ENCODE results near the gene NR3C2. TPM values are rescaled to one million over a fixed set of nuclear protein-coding genes. Genes with fewer than 3 reads are reported as not detected.

NR3C2 gene
- total RNA-seq, 1 experiment from 2014 or later: 0.16 TPM

DNA sequence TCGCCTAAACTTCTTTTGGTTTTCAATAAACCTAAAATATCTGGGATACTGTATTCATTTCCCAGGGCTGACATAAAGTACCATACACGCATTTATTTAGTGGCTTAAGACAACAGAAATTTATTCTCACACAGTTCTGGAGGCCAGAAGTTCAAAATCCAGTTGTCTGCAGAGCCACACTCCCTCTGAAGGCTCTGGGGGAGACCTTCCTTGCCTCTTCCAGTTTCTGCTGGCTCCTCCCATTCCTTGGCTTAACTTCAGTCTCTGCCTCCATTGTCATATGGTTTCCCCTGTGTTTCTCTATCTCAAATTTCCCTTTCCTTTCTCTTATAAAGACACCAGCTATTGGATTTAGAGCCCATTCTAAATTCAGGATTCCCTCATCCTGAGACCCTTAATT, 44.4 kb downstream of the NR3C2 start:
- no peak for DNase-seq
- peaks cover 6% of the 10 kb centered on the region for H3K27me3 Mint-ChIP-seq (ENCODE audit: insufficient read depth, unreplicated experiment)
- no peaks in the 10 kb centered on the region for H3K4me1 Mint-ChIP-seq (ENCODE audit: low read depth, unreplicated experiment)
- TF ChIP-seq, protein P1, sequence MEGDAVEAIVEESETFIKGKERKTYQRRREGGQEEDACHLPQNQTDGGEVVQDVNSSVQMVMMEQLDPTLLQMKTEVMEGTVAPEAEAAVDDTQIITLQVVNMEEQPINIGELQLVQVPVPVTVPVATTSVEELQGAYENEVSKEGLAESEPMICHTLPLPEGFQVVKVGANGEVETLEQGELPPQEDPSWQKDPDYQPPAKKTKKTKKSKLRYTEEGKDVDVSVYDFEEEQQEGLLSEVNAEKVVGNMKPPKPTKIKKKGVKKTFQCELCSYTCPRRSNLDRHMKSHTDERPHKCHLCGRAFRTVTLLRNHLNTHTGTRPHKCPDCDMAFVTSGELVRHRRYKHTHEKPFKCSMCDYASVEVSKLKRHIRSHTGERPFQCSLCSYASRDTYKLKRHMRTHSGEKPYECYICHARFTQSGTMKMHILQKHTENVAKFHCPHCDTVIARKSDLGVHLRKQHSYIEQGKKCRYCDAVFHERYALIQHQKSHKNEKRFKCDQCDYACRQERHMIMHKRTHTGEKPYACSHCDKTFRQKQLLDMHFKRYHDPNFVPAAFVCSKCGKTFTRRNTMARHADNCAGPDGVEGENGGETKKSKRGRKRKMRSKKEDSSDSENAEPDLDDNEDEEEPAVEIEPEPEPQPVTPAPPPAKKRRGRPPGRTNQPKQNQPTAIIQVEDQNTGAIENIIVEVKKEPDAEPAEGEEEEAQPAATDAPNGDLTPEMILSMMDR (IDR thresholded peaks at IDR 0.05; ENCODE audit: insufficient read depth in 1 of 2, low read depth in 1 of 2, low read length in 1 of 2, severe bottlenecking in 1 of 2, unreplicated experiment in 1 of 2): no peak
- H3K4me1 ChIP-seq: no peaks in the 10 kb centered on the region
- H3K36me3 Mint-ChIP-seq (ENCODE audit: insufficient read depth, unreplicated experiment): no peaks in the 10 kb centered on the region
- no TSS peak for BruUV-seq (replicated peaks)
- ChIA-PET POLR2A (no interaction called here), CTCF (no interaction called here)
- no peak overlapping the region for H3K4me3 ChIP-seq (ENCODE audit: low read depth, low read length)
- H3K36me3 ChIP-seq (ENCODE audit: control insufficient read depth, insufficient read depth, low read length): no peaks in the 10 kb centered on the region
- no peak overlapping the region for H3K4me3 Mint-ChIP-seq (ENCODE audit: unreplicated experiment)
- H3K27ac Mint-ChIP-seq (ENCODE audit: unreplicated experiment): no peak overlapping the region
- H3K27me3 ChIP-seq (replicated peaks; ENCODE audit: control insufficient read depth, insufficient read depth, low read length): no peaks in the 10 kb centered on the region
- H3K9me3 Mint-ChIP-seq (ENCODE audit: unreplicated experiment): no peaks in the 10 kb centered on the region
- no peaks in the 10 kb centered on the region for H3K9me3 ChIP-seq
- intact Hi-C loops (cut with micrococcal nuclease; ENCODE audit: unreplicated experiment): no loop called here

DNA sequence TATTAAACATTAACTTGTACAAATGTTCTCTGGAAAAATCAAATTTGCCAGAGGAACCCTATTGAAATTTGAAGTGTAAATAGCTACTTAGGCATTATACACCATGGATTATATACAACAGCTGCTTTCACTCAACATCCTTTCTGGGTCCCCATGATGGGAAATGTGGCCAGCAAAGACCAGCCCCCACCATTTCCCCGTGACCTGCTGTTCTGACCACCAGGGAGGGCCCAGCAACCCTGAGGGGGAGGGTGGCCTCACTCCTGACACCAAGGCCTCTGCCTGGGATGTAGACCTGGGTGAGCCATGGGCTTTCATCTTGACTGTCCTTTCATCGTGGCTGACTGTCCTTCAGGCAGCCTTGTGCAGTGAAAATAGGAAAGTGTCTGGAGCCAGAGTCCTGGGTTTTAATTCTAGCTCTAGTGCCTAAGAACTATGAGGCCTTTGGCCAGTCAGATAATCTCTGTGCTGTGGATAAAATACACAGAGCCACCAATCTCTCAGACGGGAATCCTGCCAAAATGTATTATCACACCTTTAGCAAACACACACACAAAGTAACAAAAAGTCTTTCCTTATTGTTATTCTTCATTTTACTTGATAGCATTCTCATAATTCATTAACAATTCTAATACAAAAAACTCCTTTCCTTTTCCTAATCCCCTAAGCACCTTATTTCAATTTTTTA, 45.1 kb downstream of the NR3C2 start:
- no peaks in the 10 kb centered on the region for H3K27me3 ChIP-seq (replicated peaks; ENCODE audit: control insufficient read depth, insufficient read depth, low read length)
- no TSS peak for BruUV-seq (replicated peaks)
- no peaks in the 10 kb centered on the region for H3K36me3 Mint-ChIP-seq (ENCODE audit: insufficient read depth, unreplicated experiment)
- H3K36me3 ChIP-seq (ENCODE audit: control insufficient read depth, insufficient read depth, low read length): no peaks in the 10 kb centered on the region
- peaks cover 6% of the 10 kb centered on the region for H3K27me3 Mint-ChIP-seq (ENCODE audit: insufficient read depth, unreplicated experiment)
- no peaks in the 10 kb centered on the region for H3K4me1 Mint-ChIP-seq (ENCODE audit: low read depth, unreplicated experiment)
- no peaks in the 10 kb centered on the region for H3K9me3 ChIP-seq
- H3K4me3 Mint-ChIP-seq (ENCODE audit: unreplicated experiment): no peak overlapping the region
- POLR2A ChIA-PET: no interaction called here
- CTCF ChIA-PET: no interaction called here
- no peaks in the 10 kb centered on the region for H3K9me3 Mint-ChIP-seq (ENCODE audit: unreplicated experiment)
- H3K27ac Mint-ChIP-seq (ENCODE audit: unreplicated experiment): no peak overlapping the region
- H3K4me3 ChIP-seq (ENCODE audit: low read depth, low read length): no peak overlapping the region
- TF ChIP-seq, protein P1 (IDR thresholded peaks at IDR 0.05; ENCODE audit: insufficient read depth in 1 of 2, low read depth in 1 of 2, low read length in 1 of 2, severe bottlenecking in 1 of 2, unreplicated experiment in 1 of 2): no peak
- intact Hi-C loops (cut with micrococcal nuclease; ENCODE audit: unreplicated experiment): no loop called here
- no peak for DNase-seq
- no peaks in the 10 kb centered on the region for H3K4me1 ChIP-seq

DNA sequence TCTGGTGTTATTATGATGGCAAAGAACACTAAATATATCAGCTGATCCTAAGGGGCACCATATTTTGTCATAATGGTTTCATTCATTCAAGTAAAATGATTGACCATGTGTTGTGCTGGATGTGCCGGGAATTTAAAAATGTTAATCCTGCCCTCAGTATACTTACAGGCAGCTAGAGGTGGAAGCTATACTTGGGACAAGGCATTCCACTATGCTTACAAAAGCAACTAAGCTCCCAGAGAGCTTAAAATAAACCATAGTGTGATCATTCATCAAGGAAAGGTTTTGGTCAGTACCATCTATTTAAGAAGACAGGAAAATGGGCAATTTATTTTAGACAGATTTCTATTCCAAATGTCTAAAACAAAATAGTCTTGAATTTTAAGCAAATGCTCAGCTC, 46.4 kb downstream of the NR3C2 start:
- Histone ChIP-seq H3K4me1 (no peaks in the 10 kb centered on the region), H3K4me3 (ENCODE audit: low read depth, low read length) (no peak overlapping the region), H3K36me3 (ENCODE audit: control insufficient read depth, insufficient read depth, low read length) (no peaks in the 10 kb centered on the region), H3K27me3 (replicated peaks; ENCODE audit: control insufficient read depth, insufficient read depth, low read length) (no peaks in the 10 kb centered on the region), H3K9me3 (no peaks in the 10 kb centered on the region)
- CTCF ChIA-PET: no interaction called here
- H3K4me3 Mint-ChIP-seq (ENCODE audit: unreplicated experiment): no peak overlapping the region
- DNase-seq: no peak
- peaks cover 6% of the 10 kb centered on the region for H3K27me3 Mint-ChIP-seq (ENCODE audit: insufficient read depth, unreplicated experiment)
- no peaks in the 10 kb centered on the region for H3K4me1 Mint-ChIP-seq (ENCODE audit: low read depth, unreplicated experiment)
- H3K9me3 Mint-ChIP-seq (ENCODE audit: unreplicated experiment): no peaks in the 10 kb centered on the region
- TF ChIP-seq, protein P1 (IDR thresholded peaks at IDR 0.05; ENCODE audit: insufficient read depth in 1 of 2, low read depth in 1 of 2, low read length in 1 of 2, severe bottlenecking in 1 of 2, unreplicated experiment in 1 of 2): no peak
- H3K36me3 Mint-ChIP-seq (ENCODE audit: insufficient read depth, unreplicated experiment): no peaks in the 10 kb centered on the region
- BruUV-seq (replicated peaks): no TSS peak
- POLR2A ChIA-PET: no interaction called here
- intact Hi-C loops (cut with micrococcal nuclease; ENCODE audit: unreplicated experiment): no loop called here
- no peak overlapping the region for H3K27ac Mint-ChIP-seq (ENCODE audit: unreplicated experiment)
